Activated CD8-positive, alpha-beta memory T cell treated with anti-CD3 and anti-CD28 coated beads for 4 hours (primary cell): ENCODE results near the gene SERPINB8.

Source experiments
- DNase-seq, 2 donors: peaks; one replicate each; pipeline ENCODE4 v3.0.0-alpha.2; 2020; ENCODE audit warnings: low read depth in 2 of 2

The SERPINB8 gene

GRCh38 chr18:63964908-63965307, 5.0 kb upstream of the SERPINB8 start:
- DNase-seq = no peak

GRCh38 chr18:63965716-63966330, 4.1 kb upstream of the SERPINB8 start:
- DNase-seq = no peak

GRCh38 chr18:63970809-63971205, 926 bp downstream of the SERPINB8 start:
- no peak for DNase-seq

- DNase-seq = no peak
These were observed 1.6 kb downstream of the SERPINB8 start for GRCh38 chr18:63971320-63972001.

- no peak for DNase-seq
These were observed 2.1 kb downstream of the SERPINB8 start for GRCh38 chr18:63972002-63972376.

GRCh38 chr18:63974991-63975390, 5.1 kb downstream of the SERPINB8 start:
- no peak for DNase-seq

GRCh38 chr18:63975628-63976027, 5.7 kb downstream of the SERPINB8 start:
- DNase-seq = no peak

GRCh38 chr18:63977040-63977439, 7.2 kb downstream of the SERPINB8 start:
- DNase-seq = no peak

- no peak for DNase-seq
These were observed 9.6 kb downstream of the SERPINB8 start for GRCh38 chr18:63979409-63979920.

GRCh38 chr18:63980027-63980426, 10.1 kb downstream of the SERPINB8 start:
- DNase-seq = no peak

- no peak for DNase-seq
These were observed 11.1 kb downstream of the SERPINB8 start for GRCh38 chr18:63980896-63981460.

- no peak for DNase-seq
These were observed 11.8 kb downstream of the SERPINB8 start for GRCh38 chr18:63981719-63982118.

GRCh38 chr18:63982361-63982760, 12.5 kb downstream of the SERPINB8 start:
- no peak for DNase-seq

GRCh38 chr18:63986885-63987284, 17.0 kb downstream of the SERPINB8 start:
- DNase-seq = no peak

GRCh38 chr18:63987743-63988142, 17.9 kb downstream of the SERPINB8 start:
- no peak for DNase-seq

GRCh38 chr18:63992751-63993150, 22.9 kb downstream of the SERPINB8 start:
- no peak for DNase-seq

- DNase-seq = no peak
These were observed 25.0 kb downstream of the SERPINB8 start for GRCh38 chr18:63994783-63995399.

GRCh38 chr18:63997041-63997440, 27.2 kb downstream of the SERPINB8 start:
- DNase-seq = no peak

GRCh38 chr18:63997606-63998005, 27.7 kb downstream of the SERPINB8 start:
- no peak for DNase-seq

GRCh38 chr18:63999871-64000270, 30.0 kb downstream of the SERPINB8 start:
- DNase-seq = no peak

GRCh38 chr18:64002581-64002980, 32.7 kb downstream of the SERPINB8 start:
- no peak for DNase-seq

- no peak for DNase-seq
These were observed 39.4 kb downstream of the SERPINB8 start for GRCh38 chr18:64009305-64009704.

GRCh38 chr18:64011513-64011912, 41.6 kb downstream of the SERPINB8 start:
- DNase-seq = no peak
